ENCODE measurements around the gene CDC42SE2.

The CDC42SE2 gene, protein sequence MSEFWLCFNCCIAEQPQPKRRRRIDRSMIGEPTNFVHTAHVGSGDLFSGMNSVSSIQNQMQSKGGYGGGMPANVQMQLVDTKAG

DNA sequence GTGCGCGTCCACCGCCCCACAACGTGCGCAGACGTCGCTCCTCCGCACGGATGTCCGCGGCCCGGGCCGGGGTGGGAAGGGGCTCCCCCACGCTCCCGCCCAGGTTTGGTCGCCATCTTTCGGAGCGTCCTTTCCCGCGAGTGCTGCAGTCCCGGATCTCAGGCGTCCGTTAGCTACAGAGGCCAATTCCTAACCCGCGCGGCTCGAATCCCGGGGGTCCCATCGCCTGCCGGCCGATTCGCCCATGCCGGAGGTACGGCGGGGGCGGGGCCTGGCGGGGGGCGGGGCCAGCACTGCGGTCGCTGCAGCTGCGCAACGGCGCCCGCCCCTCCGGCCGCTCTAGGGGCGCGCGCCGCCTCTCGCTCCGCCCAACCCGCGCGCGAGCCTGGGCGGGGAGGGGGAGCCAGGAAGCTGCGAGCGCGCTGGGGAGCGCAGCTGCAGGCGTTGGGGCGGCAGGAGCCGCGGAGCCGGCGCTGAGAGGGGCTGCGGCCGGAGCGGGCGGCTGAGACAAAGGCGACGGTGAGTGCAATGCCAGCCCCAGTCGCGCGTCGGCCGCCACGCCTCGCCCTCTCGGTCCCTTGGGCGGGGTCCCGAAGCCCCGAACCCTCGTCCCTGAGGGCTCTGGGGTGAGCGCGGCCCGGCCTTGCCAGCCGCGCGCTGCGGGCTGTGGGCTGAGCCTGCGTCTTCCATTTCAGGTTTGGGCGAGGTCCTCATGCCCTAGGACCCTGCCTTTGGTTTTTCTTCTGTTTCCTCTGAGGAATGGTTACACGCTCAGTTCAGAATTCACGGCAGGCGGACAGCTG is at the start of gene CDC42SE2:
TSS of gene CDC42SE2 (plus strand) at position 406 of the 803 bp plus-strand sequence. CDS start 95,441 bp downstream, outside the sequence.
- peak within 1 kb of the TSS; percentile 67 for H3K27ac ChIP-seq
- peak; percentile 31 for DNase-seq (ENCODE audit: low read depth, low spot score)

- no peak for DNase-seq (ENCODE audit: low read depth, low spot score)
- no peak overlapping the region for H3K27ac ChIP-seq
Observed at GRCh38 chr5:131214609-131215227, 49.1 kb upstream of the CDC42SE2 start.

DNA sequence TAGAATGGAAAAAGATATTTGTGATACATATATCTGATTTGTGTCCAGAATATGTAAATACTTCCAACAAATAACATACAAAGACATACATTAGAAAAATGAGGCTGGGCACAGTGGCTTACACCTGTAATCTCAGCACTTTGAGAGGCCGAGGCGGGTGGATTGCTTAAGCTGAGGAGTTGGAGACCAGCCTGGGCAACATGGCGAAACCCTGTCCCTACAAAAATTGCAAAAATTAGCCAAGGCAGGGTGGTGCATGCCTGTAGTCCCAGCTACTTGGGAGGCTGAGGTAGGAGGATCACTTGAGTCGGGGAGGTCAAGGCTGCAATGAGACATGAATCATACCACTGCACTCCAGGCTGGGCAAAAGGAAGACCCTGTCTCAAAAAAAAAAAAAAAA is 46.1 kb upstream of the CDC42SE2 start:
- H3K27ac ChIP-seq: no peak overlapping the region
- no peak for DNase-seq (ENCODE audit: low read depth, low spot score)

DNA sequence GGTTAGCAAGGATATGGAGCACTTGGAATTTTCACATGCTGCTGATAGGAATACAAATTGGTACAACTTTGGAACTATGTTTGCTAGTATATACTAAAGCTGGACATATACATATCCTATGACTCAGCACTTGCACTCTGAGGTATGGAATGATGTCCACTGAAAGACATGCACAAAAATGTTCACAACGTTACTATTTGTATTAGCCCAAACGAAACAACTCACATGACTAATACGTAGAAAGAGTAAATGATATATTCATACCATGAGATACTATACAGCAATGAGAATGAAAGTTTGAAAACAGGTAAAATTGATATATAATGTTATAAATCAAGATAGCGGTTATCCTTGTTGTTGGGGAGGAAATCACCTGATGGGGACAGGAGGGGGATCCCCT is 45.5 kb upstream of the CDC42SE2 start:
- DNase-seq (ENCODE audit: low read depth, low spot score): no peak
- no peak overlapping the region for H3K27ac ChIP-seq

DNA sequence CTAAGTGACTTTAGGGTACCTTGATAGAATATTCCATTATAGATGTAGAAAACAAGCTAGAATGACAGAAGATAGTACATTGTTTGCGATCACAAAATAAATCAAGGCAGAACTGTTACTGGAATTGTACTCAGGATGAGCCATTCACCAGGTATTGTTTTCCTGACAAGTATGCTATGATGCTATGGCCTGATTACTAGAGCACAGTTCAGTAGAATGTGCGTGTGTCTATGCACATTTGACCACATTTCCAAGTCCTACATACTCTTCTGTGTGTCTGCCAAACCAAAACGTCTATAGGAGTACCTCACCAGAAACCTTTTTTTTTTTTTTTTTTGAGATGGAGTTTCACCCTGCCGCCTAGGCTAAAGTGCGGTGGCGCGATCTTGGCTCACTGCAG is 43.3 kb upstream of the CDC42SE2 start:
- DNase-seq (ENCODE audit: low read depth, low spot score): no peak
- no peak overlapping the region for H3K27ac ChIP-seq

DNA sequence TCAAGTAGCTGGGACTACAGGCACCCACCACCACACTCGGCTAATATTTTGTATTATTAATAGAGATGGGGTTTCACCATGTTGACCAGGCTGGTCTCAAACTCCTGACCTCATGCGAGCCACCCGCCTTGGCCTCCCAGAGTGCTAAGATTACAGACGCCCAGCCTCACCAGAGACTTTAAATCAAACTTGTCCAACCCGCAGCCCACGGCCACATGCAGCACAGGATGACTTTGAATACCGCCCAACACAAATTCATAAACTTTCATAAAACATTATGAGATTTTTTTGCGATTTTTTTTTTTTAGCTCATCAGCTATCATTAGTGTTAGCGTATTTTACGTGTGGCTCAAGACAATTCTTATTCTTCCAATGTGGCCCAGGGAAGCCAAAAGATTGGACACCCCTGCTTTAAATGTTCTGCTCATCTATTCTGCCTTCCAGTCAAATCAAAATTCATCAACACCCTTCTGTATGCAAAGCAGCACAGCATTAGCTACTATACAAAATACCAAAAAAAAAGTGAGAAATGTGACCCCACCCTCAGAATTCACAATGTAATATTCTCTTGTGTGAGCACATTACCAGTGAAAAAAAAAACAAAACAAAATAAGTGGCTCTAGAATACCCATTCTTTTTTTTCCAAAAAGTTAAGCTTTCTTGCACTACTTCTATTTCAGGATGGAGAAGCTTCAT is 42.7 kb upstream of the CDC42SE2 start:
- no peak for DNase-seq (ENCODE audit: low read depth, low spot score)
- H3K27ac ChIP-seq: no peak overlapping the region

- no peak for DNase-seq (ENCODE audit: low read depth, low spot score)
- no peak overlapping the region for H3K27ac ChIP-seq
Observed at GRCh38 chr5:131221888-131222287, 42.0 kb upstream of the CDC42SE2 start.

GRCh38 chr5:131222731-131223130 is 41.1 kb upstream of the CDC42SE2 start:
- DNase-seq (ENCODE audit: low read depth, low spot score): no peak

DNA sequence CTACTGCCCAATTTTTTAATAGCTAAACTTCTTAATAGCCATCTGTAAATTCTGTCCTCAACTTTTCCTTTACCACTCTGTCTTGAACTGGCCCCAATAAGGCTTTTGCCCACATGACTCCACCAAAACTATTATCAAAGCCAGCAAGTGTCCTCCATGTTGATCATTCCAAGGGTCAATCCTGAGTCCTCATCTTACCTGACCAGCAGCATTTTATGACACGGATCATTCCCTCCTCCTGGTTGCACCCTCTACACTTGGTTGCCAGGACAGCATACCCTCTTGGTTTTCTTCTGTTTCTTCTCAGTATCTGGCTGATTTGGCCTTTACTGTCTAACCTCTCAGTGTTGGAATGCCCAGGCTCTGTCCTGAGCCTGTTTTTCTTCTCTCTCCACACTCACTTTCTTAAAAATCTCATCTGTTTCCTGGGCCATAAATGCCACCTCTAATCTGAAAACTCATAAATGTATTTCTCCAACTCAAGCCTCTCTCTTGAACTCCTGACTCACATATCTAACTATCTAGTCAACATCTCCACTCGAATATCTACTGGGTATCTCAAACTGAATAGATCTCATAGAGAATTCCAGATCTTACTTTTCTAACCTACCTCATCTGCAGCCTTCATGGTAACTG is 40.0 kb upstream of the CDC42SE2 start:
- H3K27ac ChIP-seq: no peak overlapping the region

More at GRCh38 chr5:131222731-131223130, 41.1 kb upstream of the CDC42SE2 start:
- H3K27ac ChIP-seq: no peak overlapping the region

GRCh38 chr5:131224387-131225201 is 39.3 kb upstream of the CDC42SE2 start:
- H3K27ac ChIP-seq: no peak overlapping the region
- DNase-seq (ENCODE audit: low read depth, low spot score): no peak

More for the DNA sequence above, 40.0 kb upstream of the CDC42SE2 start:
- no peak for DNase-seq (ENCODE audit: low read depth, low spot score)

DNA sequence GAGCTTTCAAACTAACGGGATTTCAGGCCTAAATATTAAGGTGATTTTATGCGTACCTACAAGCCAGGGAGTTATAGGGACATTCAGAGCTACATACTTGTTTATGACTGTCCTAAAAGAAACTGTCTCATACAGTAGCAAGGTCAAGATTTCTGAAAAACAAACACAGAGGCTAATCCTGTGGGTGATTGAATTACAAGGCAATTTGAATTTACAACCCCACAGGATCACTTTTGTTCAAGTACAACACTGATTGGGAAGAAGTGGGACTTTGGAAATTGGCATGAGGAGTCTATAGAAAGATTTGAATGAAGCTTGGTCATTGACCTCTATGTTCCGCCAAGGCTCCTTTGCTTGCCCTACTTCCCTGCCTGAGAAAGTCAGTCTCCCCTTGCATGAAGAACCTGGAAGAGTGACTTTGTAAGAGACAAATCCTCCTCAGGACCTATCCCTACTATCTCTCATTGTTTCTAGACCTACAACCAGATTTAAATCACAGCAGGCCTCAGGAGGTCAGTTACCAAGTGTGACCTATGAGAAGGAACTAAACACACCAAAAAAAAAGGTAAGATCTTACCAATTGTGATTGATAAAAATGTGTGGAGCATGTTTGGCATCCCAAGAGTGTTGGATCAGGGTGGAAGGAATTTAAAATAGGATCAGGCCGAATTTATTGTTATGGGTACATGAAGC is 38.4 kb upstream of the CDC42SE2 start:
- H3K27ac ChIP-seq: no peak overlapping the region
- no peak for DNase-seq (ENCODE audit: low read depth, low spot score)

DNA sequence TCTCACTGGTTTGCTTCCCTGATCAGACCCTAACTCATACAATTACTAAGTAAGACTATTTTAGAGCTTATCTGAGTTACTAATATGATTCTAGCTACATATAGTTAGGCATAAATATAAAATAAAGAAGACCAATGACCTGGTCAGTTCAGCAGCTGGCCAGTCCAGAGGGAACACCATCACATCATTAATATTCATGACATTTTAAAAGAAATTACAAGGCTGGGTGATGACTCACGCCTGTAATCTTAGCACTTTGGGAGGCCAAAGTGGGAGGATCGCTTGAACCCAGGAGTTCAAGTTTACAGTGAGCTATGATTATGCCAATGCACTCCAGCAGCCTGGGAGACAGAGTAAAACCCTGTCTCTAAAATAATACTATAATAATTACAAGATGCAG is 37.0 kb upstream of the CDC42SE2 start:
- H3K27ac ChIP-seq: no peak overlapping the region
- DNase-seq (ENCODE audit: low read depth, low spot score): no peak

DNA sequence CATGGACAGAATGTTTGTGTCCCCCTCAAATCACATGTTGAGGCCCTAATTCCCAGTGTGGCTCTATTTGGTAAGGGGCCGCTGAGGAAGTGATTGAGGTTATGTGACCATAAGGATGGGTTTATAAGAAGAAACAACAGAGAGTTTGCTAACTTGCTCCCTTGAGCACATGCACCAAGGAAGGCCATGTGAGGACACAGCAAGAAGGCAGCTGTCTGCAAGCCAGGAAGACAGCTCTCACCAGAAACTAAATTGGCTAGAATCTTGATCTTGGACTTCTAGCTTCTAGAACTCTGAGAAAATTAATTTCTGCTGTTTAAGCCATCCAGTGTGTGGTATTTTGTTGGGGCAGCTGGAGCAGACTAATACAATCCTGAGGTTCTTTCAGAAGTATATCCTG is 35.2 kb upstream of the CDC42SE2 start:
- no peak for DNase-seq (ENCODE audit: low read depth, low spot score)
- no peak overlapping the region for H3K27ac ChIP-seq

GRCh38 chr5:131229623-131230022 is 34.2 kb upstream of the CDC42SE2 start:
- no peak overlapping the region for H3K27ac ChIP-seq

DNA sequence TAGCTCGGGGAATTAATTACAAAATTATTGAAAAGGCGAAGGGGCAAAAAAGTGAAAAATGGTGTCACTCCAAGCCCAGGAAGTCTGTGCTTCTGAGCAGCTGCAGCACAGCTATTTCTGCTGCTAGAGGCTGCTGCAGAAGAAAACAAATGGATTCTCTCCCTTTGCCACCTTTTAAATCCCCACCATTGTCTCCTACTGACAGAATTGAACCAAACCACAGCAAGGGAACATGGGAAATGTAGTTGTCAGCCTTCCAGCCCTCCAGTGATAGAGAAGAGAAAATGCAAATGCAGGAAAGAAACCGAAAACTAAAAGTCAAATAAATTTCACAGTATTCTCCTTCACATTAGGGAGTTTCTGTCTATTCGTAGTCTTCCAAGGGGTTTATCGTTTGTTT is 33.4 kb upstream of the CDC42SE2 start:
- DNase-seq (ENCODE audit: low read depth, low spot score): no peak

More at GRCh38 chr5:131229623-131230022, 34.2 kb upstream of the CDC42SE2 start:
- no peak for DNase-seq (ENCODE audit: low read depth, low spot score)

GRCh38 chr5:131239686-131240085 is 24.2 kb upstream of the CDC42SE2 start:
- no peak overlapping the region for H3K27ac ChIP-seq
- no peak for DNase-seq (ENCODE audit: low read depth, low spot score)

More for the DNA sequence above, 33.4 kb upstream of the CDC42SE2 start:
- no peak overlapping the region for H3K27ac ChIP-seq

DNA sequence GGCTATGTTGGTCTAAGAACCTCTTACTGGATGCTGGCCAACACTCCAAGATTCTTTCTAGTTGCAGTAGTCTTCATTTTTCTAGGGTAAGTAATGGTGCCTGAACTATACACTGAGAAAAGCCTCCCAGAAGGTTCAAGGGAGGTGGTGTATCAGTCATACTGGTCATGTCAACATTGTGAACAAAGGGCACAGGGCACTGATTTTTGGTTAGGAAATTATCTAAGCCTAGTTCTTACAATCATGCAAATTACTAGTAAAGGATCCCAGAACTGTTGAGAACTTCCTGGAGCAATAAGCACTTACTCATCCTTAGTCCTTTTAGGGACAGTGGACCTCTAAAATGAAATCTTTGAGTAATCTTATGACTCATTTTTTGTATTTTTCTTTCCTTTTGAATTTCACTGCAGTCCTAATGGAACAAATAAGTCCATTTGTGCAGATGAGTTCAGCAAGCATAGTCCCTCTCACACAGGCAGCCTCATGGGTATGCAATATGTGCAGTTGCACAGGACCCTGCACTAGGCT is 21.1 kb upstream of the CDC42SE2 start:
- DNase-seq (ENCODE audit: low read depth, low spot score): peak; percentile 52
- peak overlapping the region; percentile 59 for H3K27ac ChIP-seq

- no peak overlapping the region for H3K27ac ChIP-seq
- no peak for DNase-seq (ENCODE audit: low read depth, low spot score)
Observed at GRCh38 chr5:131245312-131245711, 18.5 kb upstream of the CDC42SE2 start.

GRCh38 chr5:131245948-131246347 is 17.9 kb upstream of the CDC42SE2 start:
- no peak for DNase-seq (ENCODE audit: low read depth, low spot score)
- H3K27ac ChIP-seq: no peak overlapping the region
